Fibroblast of mammary gland (primary cell): ENCODE data around the gene RRM2.

Experiments
- DNase-seq: peaks from one replicate; pipeline ENCODE4 v3.0.0-alpha.2; 2010; ENCODE audit warnings: low read depth
- H3K4me3 ChIP-seq: 2 replicates; pipeline ENCODE4 v1.5.1; 2011; ENCODE audit warnings: low read depth, mild to moderate bottlenecking, low read length, moderate library complexity; ENCODE audit not compliant: control insufficient read depth
- TF ChIP-seq, protein P1 (sequence below): conservative IDR thresholded peaks from 2 replicates; pipeline ENCODE4 v1.5.1; 2011; ENCODE audit warnings: low read depth, low read length, inconsistent platforms; ENCODE audit not compliant: control insufficient read depth, insufficient read depth

RRM2 gene

DNA sequence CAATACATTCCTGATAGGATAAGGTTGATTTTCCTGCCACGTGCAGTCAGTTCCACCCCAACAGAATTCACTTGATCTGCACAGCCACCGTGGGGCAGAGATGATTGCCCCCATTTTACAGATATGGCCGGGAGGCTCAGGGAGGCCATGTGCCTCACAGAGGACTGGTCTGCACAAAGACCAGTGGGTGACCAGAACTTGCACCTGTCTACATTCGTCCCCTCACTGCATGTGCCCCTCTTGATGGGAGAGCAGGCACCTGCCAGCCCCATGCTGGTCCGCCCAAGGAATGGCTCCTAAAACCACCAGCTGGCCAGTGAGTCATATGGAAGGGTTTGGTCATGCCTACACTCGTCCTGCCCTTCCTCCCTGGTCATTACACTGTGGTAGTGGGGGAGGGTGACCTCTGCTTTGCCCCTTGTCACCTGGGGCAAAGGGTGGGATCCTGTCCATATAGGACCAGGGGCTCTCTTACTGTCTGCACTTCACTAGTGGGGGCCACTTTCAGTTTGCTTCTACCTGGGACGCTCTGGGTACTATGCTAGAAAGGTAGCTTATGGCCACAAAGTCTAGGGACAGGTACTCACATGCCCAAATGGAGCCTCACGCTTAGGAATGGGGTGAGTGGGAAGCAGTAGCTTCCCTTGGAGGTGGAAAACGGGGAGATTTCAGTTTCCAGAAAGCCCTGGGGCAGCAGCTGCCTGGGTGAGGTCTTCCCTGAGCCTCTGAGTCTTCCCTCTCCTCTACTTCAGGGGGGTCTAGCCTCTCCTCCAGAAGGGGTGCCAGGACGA lies 14.7 kb downstream of the RRM2 start:
- TF ChIP-seq, protein P1, sequence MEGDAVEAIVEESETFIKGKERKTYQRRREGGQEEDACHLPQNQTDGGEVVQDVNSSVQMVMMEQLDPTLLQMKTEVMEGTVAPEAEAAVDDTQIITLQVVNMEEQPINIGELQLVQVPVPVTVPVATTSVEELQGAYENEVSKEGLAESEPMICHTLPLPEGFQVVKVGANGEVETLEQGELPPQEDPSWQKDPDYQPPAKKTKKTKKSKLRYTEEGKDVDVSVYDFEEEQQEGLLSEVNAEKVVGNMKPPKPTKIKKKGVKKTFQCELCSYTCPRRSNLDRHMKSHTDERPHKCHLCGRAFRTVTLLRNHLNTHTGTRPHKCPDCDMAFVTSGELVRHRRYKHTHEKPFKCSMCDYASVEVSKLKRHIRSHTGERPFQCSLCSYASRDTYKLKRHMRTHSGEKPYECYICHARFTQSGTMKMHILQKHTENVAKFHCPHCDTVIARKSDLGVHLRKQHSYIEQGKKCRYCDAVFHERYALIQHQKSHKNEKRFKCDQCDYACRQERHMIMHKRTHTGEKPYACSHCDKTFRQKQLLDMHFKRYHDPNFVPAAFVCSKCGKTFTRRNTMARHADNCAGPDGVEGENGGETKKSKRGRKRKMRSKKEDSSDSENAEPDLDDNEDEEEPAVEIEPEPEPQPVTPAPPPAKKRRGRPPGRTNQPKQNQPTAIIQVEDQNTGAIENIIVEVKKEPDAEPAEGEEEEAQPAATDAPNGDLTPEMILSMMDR, result no peak
- no peak for DNase-seq
- no peak overlapping the region for H3K4me3 ChIP-seq

DNA sequence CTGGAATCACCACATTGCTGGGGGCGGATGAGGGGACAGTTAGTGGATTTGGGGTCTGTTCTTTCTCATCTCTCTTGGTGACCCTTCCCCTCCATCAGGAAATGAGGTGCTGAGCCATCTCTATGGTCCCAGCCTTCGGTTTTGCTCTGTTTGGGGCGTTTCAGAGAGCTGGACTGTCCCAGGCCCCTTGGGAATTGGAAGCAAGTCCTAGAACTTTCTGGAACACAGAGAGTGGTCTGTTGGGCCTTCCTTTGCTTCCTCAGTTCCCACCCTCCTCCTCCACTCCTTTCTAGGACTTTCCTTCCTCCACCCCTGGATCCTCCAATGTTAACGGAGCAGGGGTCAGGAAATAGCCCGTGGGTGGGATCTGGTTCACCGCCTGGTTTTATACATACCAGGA lies 17.0 kb downstream of the RRM2 start:
- TF ChIP-seq, protein P1, result no peak
- no peak overlapping the region for H3K4me3 ChIP-seq
- DNase-seq, result no peak

DNA sequence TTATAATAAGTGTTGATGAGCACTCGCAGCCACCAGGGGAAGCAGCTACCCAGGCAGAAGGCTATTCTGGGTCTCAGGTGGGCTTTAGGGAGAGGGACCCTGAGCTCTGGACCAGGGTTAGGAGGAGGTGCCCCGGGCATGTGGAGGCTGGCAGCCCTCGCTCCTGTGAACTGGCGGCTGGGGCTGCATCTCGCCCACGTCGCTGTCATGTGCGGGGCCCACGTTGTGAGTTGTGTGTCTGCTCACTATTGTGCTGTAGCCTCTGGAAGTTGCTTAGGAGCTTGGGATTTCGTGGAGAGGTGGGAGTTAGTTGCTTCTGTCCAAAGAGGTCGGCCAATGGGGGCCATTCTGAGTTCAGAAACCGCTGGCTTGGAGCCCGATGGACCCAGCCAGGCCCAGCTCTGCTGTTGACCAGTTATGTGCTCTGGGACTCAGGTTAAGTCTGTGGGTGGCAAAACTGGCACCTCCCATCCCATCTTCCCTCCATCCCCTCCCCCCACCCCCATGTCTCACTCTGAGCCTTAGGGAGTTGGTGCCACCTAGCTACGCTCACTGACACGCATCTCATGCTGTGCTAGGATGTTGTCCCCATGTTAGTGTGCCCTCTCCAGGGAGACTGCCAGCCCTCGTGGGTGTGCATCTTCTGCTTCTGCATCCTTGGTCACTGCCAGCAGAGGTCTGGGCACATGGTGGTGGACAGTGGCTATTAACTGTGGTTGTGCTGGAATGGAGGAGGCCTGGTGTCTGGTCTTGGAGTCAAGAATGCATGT lies 18.5 kb downstream of the RRM2 start:
- no peak overlapping the region for H3K4me3 ChIP-seq

DNA sequence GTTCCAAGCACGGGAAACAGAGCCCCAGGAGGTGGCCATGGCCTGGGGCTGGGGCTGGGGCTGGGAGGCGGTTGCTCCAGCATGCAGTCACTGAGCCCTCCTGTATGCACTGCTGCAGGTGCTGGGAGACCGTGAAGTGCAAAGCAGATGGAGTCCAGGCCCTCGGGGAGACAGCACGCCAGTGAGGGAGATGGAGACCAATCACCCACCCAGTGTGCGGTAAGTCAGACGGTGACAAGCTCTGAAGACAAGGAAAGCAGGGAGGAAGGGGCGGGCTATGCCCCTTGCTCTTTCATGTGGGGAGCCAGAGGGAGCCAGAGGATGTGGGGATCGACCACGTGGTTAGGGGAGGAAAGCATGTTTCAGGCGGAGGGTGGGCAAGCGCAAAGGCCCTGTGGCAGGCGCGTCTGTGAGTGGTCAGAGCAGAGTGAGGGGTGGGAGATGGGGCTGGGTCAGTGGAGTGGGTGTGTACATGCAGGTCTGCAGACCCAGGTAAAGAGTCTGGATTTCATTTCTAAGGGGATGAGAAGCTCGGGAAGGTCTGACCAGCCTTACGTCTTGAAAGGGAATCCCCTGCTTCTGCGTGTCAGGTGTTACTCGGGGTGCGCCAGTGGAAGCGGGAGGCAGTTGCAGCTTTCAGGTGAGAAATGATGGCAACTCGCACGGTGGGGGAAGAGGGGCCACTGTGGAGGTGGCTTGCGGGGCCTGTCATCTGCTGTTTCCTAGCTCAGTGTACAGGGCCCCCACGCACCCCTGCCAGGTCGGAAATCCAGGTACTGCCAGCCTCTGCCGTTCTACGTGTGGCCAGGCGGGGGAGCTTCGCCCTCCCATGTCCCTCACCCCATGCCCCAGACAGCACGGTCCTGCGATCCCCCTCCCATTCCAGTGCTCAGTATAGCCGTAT lies 19.4 kb downstream of the RRM2 start:
- no peak overlapping the region for H3K4me3 ChIP-seq
- no peak for DNase-seq
- TF ChIP-seq, protein P1, result peak; percentile 41

More for the DNA sequence above, 18.5 kb downstream of the RRM2 start:
- TF ChIP-seq, protein P1, result peak; percentile 2
- no peak for DNase-seq

DNA sequence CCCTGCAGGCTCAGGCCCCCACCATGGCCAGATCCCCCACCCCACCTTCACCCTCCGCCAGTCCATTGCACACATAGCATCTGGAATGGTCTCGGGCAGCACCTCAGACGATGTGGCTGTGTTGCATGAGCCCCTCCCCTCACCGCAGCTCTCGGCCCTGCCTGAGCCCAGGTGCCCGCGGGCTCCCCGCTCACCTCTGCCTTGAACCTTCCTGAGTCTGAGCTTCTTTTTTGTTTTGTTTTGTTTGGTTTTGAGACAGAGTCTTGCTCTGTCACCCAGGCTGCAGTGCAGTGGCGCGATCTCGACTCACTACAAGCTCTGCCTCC lies 20.1 kb downstream of the RRM2 start:
- TF ChIP-seq, protein P1, result no peak
- H3K4me3 ChIP-seq, result no peak overlapping the region
- no peak for DNase-seq

DNA sequence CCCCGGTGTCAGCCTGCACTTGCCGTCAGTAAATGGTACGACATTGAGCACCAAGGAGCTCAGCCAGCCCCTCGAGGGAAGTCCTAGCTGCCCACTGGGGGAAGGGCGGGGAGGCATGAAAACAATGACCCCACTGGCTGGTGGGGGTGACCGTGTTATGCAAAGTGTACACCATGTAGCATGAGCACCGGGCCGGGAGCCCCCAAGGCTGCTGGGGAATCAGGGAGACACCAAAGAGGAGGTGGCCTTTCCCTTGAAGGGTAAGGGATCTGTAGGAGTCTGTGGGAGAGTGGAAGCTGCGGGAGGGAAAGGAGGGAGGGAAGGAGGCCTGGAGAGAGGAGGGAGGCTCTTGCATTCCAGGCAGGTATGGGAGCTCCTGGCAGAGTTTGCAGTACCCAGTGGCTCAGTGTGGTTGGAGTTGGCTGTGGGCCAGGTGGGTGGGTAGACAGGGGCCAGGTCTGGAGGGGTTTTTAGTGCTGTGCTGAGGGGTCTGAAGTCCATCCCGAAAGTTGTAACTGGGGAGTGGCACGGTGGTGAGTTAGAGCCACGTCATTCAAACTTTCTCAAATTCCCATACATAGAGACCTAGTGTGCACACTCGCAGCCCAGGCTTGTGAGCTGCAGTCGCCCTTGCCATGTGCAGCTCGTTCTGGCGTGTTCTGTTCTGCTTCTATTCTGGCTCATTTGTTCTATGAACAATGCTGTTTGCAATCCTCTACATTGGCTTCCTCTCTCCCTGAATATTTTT lies 22.4 kb downstream of the RRM2 start:
- TF ChIP-seq, protein P1, result no peak
- no peak for DNase-seq
- no peak overlapping the region for H3K4me3 ChIP-seq
